K562 (cell line): Measurements from ENCODE around the gene RAB25.

ENCODE experiments used
- CAMTA2 ChIP-seq: fragments of 250-450 bp; sonication (Bioruptor Pico); conservative IDR thresholded peaks from 2 replicates; pipeline ENCODE4 v1.5.1; 2022
- CHD1 ChIP-seq: fragments of 200-600 bp; sonication (generic); IDR thresholded peaks from one replicate; pipeline ENCODE4 v1.6.1; 2012; ENCODE audit warnings: mild to moderate bottlenecking, moderate library complexity, low read length, inconsistent platforms
- KDM4B ChIP-seq, 2 experiments: fragments of 450-650 bp in 1 of 2; sonication (generic) in 1 of 2; IDR thresholded peaks; 2 replicates each; pipeline ENCODE4 v1.6.1; 2016 to 2017; ENCODE audit warnings: borderline replicate concordance in 2 of 2, antibody characterized with exemption in 1 of 2, low read depth in 1 of 2, mild to moderate bottlenecking in 1 of 2
- POLR2A ChIP-seq: fragments of 450-650 bp; conservative IDR thresholded peaks from 2 replicates; pipeline ENCODE4 v1.6.1; 2016
- POLR2AphosphoS5 ChIP-seq: IDR thresholded peaks from 2 replicates; pipeline ENCODE4 v1.6.1; 2011; ENCODE audit warnings: mild to moderate bottlenecking, low read depth, low read length, moderate library complexity; ENCODE audit not compliant: control insufficient read depth, insufficient read depth
- RAD21 ChIP-seq, 2 experiments: fragments of 250-450 bp in 1 of 2; fragments of 450-650 bp in 1 of 2; sonication (Bioruptor Pico) in 1 of 2; formaldehyde crosslinking in 1 of 2; IDR thresholded peaks in 1 of 2; conservative IDR thresholded peaks in 1 of 2; 2 replicates each; pipeline versions ENCODE4 v1.4.0 to v1.8.0; 2020 to 2022; ENCODE audit warnings: mild to moderate bottlenecking in 2 of 2, moderate library complexity in 1 of 2
- RBFOX2 ChIP-seq: fragments of 200-400 bp; formaldehyde crosslinking; IDR thresholded peaks from 2 replicates; pipeline ENCODE4 v1.6.1; 2017; ENCODE audit warnings: low read depth, mild to moderate bottlenecking, low read length, moderate library complexity
- ZNF133 ChIP-seq: fragments of 250-450 bp; sonication (Bioruptor Pico); IDR thresholded peaks from 2 replicates; pipeline ENCODE4 v1.4.0; 2020; ENCODE audit warnings: mild to moderate bottlenecking
- TF ChIP-seq, protein P1 (sequence below): sonication (generic); formaldehyde crosslinking; IDR thresholded peaks from 2 replicates; pipeline ENCODE4 v1.8.0; 2022; ENCODE audit warnings: mild to moderate bottlenecking, missing genetic modification reagents
- TF ChIP-seq, protein P2 (sequence below): sonication (generic); IDR thresholded peaks from 2 replicates; pipeline ENCODE4 v1.6.1; 2016
- TF ChIP-seq, protein P3 (sequence below): fragments of 200-600 bp; sonication (generic); IDR thresholded peaks from one replicate; pipeline ENCODE4 v1.6.1; 2012; ENCODE audit warnings: mild to moderate bottlenecking, low read depth, low read length, inconsistent platforms

DNA sequence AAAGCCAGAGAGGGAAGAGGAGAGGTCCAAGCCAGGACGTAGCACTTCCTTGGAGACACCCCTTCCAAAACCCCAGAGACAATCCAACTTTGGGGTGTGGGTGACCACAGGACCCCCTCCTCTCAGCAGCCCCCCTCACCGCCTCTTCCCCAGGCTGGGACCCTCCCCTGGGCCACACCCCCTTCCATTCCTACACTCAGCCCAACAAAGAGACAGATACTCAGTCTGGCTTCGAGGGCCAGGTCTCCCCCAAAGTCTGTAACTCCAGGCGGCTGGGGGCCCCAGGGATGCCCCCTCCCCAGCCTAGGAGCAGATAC, 19.9 kb downstream of the RAB25 start:
- TF ChIP-seq POLR2A, result no peak
- no peak for TF ChIP-seq KDM4B (IDR thresholded peaks at IDR 0.05; ENCODE audit: borderline replicate concordance in 2 of 2, low read depth in 1 of 2)
- TF ChIP-seq RAD21 (CRISPR knock-in tag; conservative IDR thresholded peaks at IDR 0.05 in 1 of 2, IDR thresholded peaks at IDR 0.05 in 1 of 2), result no peak
- no peak for TF ChIP-seq POLR2AphosphoS5
- TF ChIP-seq ZNF133, result no peak
- TF ChIP-seq, protein P1, sequence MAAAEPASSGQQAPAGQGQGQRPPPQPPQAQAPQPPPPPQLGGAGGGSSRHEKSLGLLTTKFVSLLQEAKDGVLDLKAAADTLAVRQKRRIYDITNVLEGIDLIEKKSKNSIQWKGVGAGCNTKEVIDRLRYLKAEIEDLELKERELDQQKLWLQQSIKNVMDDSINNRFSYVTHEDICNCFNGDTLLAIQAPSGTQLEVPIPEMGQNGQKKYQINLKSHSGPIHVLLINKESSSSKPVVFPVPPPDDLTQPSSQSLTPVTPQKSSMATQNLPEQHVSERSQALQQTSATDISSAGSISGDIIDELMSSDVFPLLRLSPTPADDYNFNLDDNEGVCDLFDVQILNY, result no peak
- TF ChIP-seq RBFOX2, result no peak
- TF ChIP-seq CAMTA2, result no peak
- TF ChIP-seq, protein P2, sequence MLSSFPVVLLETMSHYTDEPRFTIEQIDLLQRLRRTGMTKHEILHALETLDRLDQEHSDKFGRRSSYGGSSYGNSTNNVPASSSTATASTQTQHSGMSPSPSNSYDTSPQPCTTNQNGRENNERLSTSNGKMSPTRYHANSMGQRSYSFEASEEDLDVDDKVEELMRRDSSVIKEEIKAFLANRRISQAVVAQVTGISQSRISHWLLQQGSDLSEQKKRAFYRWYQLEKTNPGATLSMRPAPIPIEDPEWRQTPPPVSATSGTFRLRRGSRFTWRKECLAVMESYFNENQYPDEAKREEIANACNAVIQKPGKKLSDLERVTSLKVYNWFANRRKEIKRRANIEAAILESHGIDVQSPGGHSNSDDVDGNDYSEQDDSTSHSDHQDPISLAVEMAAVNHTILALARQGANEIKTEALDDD, result no peak
- no peak for TF ChIP-seq CHD1
- TF ChIP-seq, protein P3, sequence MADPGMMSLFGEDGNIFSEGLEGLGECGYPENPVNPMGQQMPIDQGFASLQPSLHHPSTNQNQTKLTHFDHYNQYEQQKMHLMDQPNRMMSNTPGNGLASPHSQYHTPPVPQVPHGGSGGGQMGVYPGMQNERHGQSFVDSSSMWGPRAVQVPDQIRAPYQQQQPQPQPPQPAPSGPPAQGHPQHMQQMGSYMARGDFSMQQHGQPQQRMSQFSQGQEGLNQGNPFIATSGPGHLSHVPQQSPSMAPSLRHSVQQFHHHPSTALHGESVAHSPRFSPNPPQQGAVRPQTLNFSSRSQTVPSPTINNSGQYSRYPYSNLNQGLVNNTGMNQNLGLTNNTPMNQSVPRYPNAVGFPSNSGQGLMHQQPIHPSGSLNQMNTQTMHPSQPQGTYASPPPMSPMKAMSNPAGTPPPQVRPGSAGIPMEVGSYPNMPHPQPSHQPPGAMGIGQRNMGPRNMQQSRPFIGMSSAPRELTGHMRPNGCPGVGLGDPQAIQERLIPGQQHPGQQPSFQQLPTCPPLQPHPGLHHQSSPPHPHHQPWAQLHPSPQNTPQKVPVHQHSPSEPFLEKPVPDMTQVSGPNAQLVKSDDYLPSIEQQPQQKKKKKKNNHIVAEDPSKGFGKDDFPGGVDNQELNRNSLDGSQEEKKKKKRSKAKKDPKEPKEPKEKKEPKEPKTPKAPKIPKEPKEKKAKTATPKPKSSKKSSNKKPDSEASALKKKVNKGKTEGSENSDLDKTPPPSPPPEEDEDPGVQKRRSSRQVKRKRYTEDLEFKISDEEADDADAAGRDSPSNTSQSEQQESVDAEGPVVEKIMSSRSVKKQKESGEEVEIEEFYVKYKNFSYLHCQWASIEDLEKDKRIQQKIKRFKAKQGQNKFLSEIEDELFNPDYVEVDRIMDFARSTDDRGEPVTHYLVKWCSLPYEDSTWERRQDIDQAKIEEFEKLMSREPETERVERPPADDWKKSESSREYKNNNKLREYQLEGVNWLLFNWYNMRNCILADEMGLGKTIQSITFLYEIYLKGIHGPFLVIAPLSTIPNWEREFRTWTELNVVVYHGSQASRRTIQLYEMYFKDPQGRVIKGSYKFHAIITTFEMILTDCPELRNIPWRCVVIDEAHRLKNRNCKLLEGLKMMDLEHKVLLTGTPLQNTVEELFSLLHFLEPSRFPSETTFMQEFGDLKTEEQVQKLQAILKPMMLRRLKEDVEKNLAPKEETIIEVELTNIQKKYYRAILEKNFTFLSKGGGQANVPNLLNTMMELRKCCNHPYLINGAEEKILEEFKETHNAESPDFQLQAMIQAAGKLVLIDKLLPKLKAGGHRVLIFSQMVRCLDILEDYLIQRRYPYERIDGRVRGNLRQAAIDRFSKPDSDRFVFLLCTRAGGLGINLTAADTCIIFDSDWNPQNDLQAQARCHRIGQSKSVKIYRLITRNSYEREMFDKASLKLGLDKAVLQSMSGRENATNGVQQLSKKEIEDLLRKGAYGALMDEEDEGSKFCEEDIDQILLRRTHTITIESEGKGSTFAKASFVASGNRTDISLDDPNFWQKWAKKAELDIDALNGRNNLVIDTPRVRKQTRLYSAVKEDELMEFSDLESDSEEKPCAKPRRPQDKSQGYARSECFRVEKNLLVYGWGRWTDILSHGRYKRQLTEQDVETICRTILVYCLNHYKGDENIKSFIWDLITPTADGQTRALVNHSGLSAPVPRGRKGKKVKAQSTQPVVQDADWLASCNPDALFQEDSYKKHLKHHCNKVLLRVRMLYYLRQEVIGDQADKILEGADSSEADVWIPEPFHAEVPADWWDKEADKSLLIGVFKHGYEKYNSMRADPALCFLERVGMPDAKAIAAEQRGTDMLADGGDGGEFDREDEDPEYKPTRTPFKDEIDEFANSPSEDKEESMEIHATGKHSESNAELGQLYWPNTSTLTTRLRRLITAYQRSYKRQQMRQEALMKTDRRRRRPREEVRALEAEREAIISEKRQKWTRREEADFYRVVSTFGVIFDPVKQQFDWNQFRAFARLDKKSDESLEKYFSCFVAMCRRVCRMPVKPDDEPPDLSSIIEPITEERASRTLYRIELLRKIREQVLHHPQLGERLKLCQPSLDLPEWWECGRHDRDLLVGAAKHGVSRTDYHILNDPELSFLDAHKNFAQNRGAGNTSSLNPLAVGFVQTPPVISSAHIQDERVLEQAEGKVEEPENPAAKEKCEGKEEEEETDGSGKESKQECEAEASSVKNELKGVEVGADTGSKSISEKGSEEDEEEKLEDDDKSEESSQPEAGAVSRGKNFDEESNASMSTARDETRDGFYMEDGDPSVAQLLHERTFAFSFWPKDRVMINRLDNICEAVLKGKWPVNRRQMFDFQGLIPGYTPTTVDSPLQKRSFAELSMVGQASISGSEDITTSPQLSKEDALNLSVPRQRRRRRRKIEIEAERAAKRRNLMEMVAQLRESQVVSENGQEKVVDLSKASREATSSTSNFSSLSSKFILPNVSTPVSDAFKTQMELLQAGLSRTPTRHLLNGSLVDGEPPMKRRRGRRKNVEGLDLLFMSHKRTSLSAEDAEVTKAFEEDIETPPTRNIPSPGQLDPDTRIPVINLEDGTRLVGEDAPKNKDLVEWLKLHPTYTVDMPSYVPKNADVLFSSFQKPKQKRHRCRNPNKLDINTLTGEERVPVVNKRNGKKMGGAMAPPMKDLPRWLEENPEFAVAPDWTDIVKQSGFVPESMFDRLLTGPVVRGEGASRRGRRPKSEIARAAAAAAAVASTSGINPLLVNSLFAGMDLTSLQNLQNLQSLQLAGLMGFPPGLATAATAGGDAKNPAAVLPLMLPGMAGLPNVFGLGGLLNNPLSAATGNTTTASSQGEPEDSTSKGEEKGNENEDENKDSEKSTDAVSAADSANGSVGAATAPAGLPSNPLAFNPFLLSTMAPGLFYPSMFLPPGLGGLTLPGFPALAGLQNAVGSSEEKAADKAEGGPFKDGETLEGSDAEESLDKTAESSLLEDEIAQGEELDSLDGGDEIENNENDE, result no peak
